ENCODE data around the gene RIMS4.
"Not testable (repeated sequence)": the region's sequence is repeated elsewhere in the genome, so short reads cannot be mapped to it uniquely, and the experiment has no call there.

The RIMS4 gene

DNA sequence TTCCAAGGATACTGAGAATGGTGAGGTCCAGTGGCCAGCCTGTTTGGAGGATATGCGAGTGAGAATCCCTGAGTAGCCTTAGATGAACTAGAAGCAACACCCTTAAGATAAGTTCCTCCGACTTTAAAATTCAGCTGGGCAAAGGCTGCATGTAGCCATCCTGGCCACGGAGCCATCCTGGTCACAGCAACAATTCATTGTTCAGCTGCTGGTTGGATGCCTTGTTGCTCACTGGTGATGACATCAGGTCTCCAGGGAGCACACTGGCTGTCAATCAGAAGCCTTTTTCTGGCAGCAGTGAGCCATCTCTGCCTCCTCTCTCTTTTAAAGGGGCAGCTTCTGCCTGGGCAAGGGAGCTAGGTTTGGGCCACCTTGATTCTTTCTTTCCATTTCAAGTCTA, 22.4 kb upstream of the RIMS4 start:
- Histone ChIP-seq H3K4me3 (ENCODE audit: low read depth in 1 of 2, low read length in 1 of 2) (no peak overlapping the region), H3K27ac (no peak overlapping the region), H3K27me3 (peaks cover 81% of the 10 kb centered on the region), H3K4me1 (ENCODE audit: control insufficient read depth in 1 of 2, insufficient read depth in 1 of 2, low read depth in 1 of 2, low read length in 1 of 2) (peaks cover 8 to 15% of the 10 kb centered on the region in 2 experiments), H3K36me3 (no peaks in the 10 kb centered on the region), H3K9me3 (no peaks in the 10 kb centered on the region)
- TF ChIP-seq, protein P1, sequence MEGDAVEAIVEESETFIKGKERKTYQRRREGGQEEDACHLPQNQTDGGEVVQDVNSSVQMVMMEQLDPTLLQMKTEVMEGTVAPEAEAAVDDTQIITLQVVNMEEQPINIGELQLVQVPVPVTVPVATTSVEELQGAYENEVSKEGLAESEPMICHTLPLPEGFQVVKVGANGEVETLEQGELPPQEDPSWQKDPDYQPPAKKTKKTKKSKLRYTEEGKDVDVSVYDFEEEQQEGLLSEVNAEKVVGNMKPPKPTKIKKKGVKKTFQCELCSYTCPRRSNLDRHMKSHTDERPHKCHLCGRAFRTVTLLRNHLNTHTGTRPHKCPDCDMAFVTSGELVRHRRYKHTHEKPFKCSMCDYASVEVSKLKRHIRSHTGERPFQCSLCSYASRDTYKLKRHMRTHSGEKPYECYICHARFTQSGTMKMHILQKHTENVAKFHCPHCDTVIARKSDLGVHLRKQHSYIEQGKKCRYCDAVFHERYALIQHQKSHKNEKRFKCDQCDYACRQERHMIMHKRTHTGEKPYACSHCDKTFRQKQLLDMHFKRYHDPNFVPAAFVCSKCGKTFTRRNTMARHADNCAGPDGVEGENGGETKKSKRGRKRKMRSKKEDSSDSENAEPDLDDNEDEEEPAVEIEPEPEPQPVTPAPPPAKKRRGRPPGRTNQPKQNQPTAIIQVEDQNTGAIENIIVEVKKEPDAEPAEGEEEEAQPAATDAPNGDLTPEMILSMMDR (IDR thresholded peaks at IDR 0.05), result no peak

DNA sequence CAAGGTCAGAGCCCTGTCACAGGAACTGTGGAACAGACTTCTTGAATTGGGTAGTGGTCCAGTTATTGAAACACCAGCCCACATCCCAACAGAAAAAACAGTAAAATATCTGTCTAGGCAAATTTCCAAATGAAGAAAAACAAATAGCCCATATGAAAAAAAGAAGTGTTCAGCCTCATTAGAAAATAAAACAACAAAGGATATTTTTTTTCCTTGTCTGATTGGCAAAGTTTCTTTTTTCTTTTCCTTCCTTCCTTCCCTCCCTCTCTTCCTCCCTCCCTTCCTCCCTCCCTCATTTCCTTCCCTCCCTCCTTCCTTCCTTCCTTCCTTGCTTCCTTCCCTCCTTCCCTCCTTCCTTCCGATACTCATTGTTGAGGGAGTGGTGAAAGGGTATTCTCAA, 20.6 kb upstream of the RIMS4 start:
- no peak overlapping the region for H3K27ac ChIP-seq
- no peaks in the 10 kb centered on the region for H3K36me3 ChIP-seq
- H3K4me3 ChIP-seq (ENCODE audit: low read depth in 1 of 2, low read length in 1 of 2), result no peak overlapping the region
- peaks cover 73% of the 10 kb centered on the region for H3K27me3 ChIP-seq
- H3K4me1 ChIP-seq (ENCODE audit: control insufficient read depth in 1 of 2, insufficient read depth in 1 of 2, low read depth in 1 of 2, low read length in 1 of 2), result peaks cover 8 to 15% of the 10 kb centered on the region in 2 experiments
- TF ChIP-seq, protein P1 (IDR thresholded peaks at IDR 0.05), result no peak
- H3K9me3 ChIP-seq, result no peaks in the 10 kb centered on the region

DNA sequence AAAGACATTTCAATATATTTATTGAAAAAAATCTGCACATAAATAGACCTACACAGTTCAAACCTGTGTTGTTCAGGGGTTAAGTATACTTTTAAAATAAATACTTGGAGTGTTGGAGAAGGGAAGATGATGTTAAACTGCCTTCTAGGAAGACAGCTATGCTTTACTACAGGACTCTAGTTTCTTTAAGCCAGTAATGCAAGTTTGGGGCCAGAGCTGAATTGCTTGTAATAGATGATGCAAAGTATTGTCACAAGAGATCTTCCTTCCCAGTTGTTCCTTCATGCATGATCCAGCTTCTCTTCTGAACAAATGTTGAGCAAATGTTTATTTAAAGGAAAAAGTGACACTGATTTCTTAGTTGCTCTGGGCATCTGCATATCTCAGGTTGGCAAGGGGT, 20.2 kb upstream of the RIMS4 start:
- TF ChIP-seq, protein P1 (IDR thresholded peaks at IDR 0.05), result no peak
- Histone ChIP-seq H3K36me3 (no peaks in the 10 kb centered on the region), H3K27ac (no peak overlapping the region), H3K9me3 (no peaks in the 10 kb centered on the region), H3K27me3 (peaks cover 70% of the 10 kb centered on the region), H3K4me3 (ENCODE audit: low read depth in 1 of 2, low read length in 1 of 2) (no peak overlapping the region), H3K4me1 (ENCODE audit: control insufficient read depth in 1 of 2, insufficient read depth in 1 of 2, low read depth in 1 of 2, low read length in 1 of 2) (peaks cover 4 to 11% of the 10 kb centered on the region in 2 experiments)

DNA sequence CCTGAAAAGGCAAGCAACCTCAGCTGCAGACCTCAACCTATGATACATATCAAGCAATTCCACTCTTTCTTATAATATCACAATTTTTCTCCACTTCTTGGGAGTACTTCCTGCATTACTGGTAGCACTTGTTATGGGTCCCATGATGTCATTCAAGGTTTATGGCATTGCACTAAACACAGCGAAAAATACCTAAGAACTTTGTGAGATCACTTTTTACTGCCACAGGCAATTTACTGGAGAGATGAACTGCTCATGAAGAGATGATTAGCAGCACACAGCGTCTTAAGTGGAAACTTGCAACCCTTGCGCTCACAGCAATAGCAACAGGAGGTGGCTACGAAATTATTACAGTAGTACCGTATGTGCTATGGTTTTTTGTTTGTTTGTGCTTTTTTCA, 19.3 kb upstream of the RIMS4 start:
- H3K9me3 ChIP-seq, result no peaks in the 10 kb centered on the region
- no peaks in the 10 kb centered on the region for H3K36me3 ChIP-seq
- H3K4me3 ChIP-seq (ENCODE audit: low read depth in 1 of 2, low read length in 1 of 2), result no peak overlapping the region
- H3K27me3 ChIP-seq, result peaks cover 70% of the 10 kb centered on the region
- H3K4me1 ChIP-seq (ENCODE audit: control insufficient read depth in 1 of 2, insufficient read depth in 1 of 2, low read depth in 1 of 2, low read length in 1 of 2), result peaks cover 0 to 2% of the 10 kb centered on the region in 2 experiments
- TF ChIP-seq, protein P1 (IDR thresholded peaks at IDR 0.05), result no peak
- H3K27ac ChIP-seq, result no peak overlapping the region

DNA sequence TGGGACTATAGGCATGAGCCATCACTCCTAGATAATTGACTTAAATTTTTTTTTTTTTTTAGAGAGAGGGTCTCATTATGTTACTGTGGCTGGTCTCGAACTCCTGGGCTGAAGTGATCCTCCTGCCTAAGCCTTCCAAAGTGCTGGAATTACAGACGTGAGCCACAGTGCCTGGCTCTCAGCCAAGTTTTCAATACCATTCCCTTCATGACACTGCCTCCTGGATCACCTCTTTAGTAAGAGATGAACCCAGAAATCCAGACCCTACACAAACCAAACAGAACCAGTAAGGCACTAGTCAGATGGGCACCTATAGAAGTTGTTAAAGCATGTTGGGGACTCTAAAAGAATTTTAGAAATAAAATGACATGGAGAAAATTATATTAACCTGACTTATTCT, 18.3 kb upstream of the RIMS4 start:
- Histone ChIP-seq H3K9me3 (no peaks in the 10 kb centered on the region), H3K4me1 (ENCODE audit: control insufficient read depth in 1 of 2, insufficient read depth in 1 of 2, low read depth in 1 of 2, low read length in 1 of 2) (no peaks in the 10 kb centered on the region), H3K27ac (no peak overlapping the region), H3K4me3 (ENCODE audit: low read depth in 1 of 2, low read length in 1 of 2) (no peak overlapping the region), H3K36me3 (no peaks in the 10 kb centered on the region), H3K27me3 (peaks cover 67% of the 10 kb centered on the region)
- TF ChIP-seq, protein P1 (IDR thresholded peaks at IDR 0.05), result no peak

DNA sequence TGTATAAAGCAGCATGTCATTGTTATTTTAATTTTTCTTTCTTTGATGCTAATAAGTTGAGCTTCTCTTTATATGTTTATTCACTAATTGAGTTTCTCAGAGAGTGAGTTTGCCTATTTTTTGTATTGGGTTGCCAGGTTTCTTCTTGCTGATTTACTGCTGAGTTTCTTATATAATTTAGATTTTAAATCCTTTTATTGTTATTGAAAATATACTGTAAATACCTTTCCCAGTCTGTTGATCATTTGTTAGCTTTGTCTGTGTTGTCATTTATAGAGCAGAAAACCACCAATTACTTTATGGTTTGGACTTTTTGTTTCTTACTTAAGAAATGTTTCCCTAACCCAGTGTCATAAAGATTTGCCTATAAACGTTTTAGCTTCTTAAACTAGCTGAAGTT, 17.1 kb upstream of the RIMS4 start:
- TF ChIP-seq, protein P1 (IDR thresholded peaks at IDR 0.05), result no peak
- no peak overlapping the region for H3K4me3 ChIP-seq (ENCODE audit: low read depth in 1 of 2, low read length in 1 of 2)
- peaks cover 56% of the 10 kb centered on the region for H3K27me3 ChIP-seq
- no peaks in the 10 kb centered on the region for H3K36me3 ChIP-seq
- no peaks in the 10 kb centered on the region for H3K9me3 ChIP-seq
- H3K27ac ChIP-seq, result no peak overlapping the region
- H3K4me1 ChIP-seq (ENCODE audit: control insufficient read depth in 1 of 2, insufficient read depth in 1 of 2, low read depth in 1 of 2, low read length in 1 of 2), result no peaks in the 10 kb centered on the region

DNA sequence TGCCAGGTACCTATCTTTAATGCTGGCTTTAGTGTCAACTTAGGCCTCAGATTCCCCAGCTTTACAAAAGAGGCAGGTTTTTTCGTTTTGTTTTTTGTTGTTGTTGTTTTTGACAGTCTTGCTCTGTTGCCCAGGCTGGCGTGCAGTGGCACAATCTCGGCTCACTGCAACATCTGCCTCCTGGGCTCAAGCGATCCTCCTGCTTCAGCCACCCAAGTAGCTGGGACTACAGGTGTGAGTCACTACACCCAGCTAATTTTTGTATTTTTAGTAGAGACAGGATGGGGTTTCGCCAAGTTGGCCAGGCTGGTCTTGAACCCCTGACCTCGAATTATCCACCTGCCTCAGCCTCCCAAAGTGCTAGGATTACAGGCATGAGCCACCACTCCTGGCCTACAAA, 11.2 kb upstream of the RIMS4 start:
- not testable (repeated sequence) for H3K9me3 ChIP-seq; H3K36me3 ChIP-seq; H3K4me3 ChIP-seq (ENCODE audit: low read depth in 1 of 2, low read length in 1 of 2); H3K4me1 ChIP-seq (ENCODE audit: control insufficient read depth in 1 of 2, insufficient read depth in 1 of 2, low read depth in 1 of 2, low read length in 1 of 2); H3K27ac ChIP-seq
- H3K27me3 ChIP-seq, result peaks cover 28% of the 10 kb centered on the region
